Hepatocyte (in vitro differentiated cells): ENCODE measurements around the gene KSR2. TPM values are rescaled to one million over a fixed set of nuclear protein-coding genes. Genes with fewer than 3 reads are reported as not detected.

Source experiments
- DNase-seq: peaks from one replicate; pipeline ENCODE4 v3.0.0-alpha.2; 2016; ENCODE audit warnings: low spot score
- H2AFZ ChIP-seq: fragments of 200-600 bp; sonication (generic); 2 replicates; pipeline ENCODE4 v1.6.0; 2016; ENCODE audit warnings: antibody characterized with exemption, mild to moderate bottlenecking
- H3K27ac ChIP-seq: fragments of 200-600 bp; sonication (generic); 2 replicates; pipeline ENCODE4 v1.5.1; 2016; ENCODE audit warnings: mild to moderate bottlenecking
- H3K27me3 ChIP-seq: fragments of 200-600 bp; sonication (generic); 2 replicates; pipeline ENCODE4 v1.6.1; 2016
- H3K36me3 ChIP-seq: fragments of 200-600 bp; sonication (generic); replicated peaks from 2 replicates; pipeline ENCODE4 v1.5.1; 2016; ENCODE audit warnings: low read depth; ENCODE audit not compliant: insufficient read depth
- H3K4me1 ChIP-seq: fragments of 200-600 bp; sonication (generic); 2 replicates; pipeline ENCODE4 v1.5.1; 2016; ENCODE audit warnings: mild to moderate bottlenecking, moderate library complexity; ENCODE audit not compliant: insufficient read depth
- H3K4me2 ChIP-seq: fragments of 200-600 bp; sonication (generic); 2 replicates; pipeline ENCODE4 v1.6.0; 2016
- H3K4me3 ChIP-seq: fragments of 200-600 bp; sonication (generic); 2 replicates; pipeline ENCODE4 v1.5.1; 2016; ENCODE audit warnings: mild to moderate bottlenecking
- H3K79me2 ChIP-seq: fragments of 200-600 bp; sonication (generic); 2 replicates; pipeline ENCODE4 v1.6.0; 2017; ENCODE audit warnings: mild to moderate bottlenecking
- H3K9me2 ChIP-seq: fragments of 200-600 bp; sonication (generic); replicated peaks from 2 replicates; pipeline ENCODE4 v1.6.0; 2017; ENCODE audit warnings: mild to moderate bottlenecking; ENCODE audit not compliant: insufficient read depth
- H3K9me3 ChIP-seq: fragments of 200-600 bp; sonication (generic); 2 replicates; pipeline ENCODE4 v1.5.1; 2016; ENCODE audit warnings: low read depth, mild to moderate bottlenecking
- H4K20me1 ChIP-seq: fragments of 200-600 bp; sonication (generic); 2 replicates; pipeline ENCODE4 v1.6.0; 2016; ENCODE audit warnings: mild to moderate bottlenecking; ENCODE audit not compliant: insufficient read depth, poor library complexity, severe bottlenecking
- EZH2 ChIP-seq: fragments of 200-600 bp; sonication (generic); IDR thresholded peaks from 2 replicates; pipeline ENCODE4 v1.6.1; 2016; ENCODE audit warnings: antibody characterized with exemption, mild to moderate bottlenecking, borderline replicate concordance
- EZH2phosphoT487 ChIP-seq: fragments of 200-600 bp; sonication (generic); IDR thresholded peaks from one replicate; pipeline ENCODE4 v1.6.1; 2018; ENCODE audit warnings: antibody characterized with exemption, mild to moderate bottlenecking, low read depth, moderate library complexity; ENCODE audit not compliant: unreplicated experiment, severe bottlenecking
- WGBS: methylation state at CpG from one replicate; pipeline ENCODE4 v1.1.6; 2016; ENCODE audit warnings: low lambda C conversion rate; ENCODE audit errors: missing lambda C conversion rate; 5-methylcytosine and 5-hydroxymethylcytosine counted together
- polyA plus RNA-seq: library from polyadenylated mRNA; unstranded; fragments of >200 nt; fragmentation: Nextera tagmentation; extraction: Ambion mirVana; gene quantifications from 2 replicates; pipeline ENCODE4 v1.2.1, GENCODE V29; 2016
- total RNA-seq: library from RNA; depleted of rRNA; stranded (reverse); fragments of >200 nt; gene quantifications from 2 replicates; pipeline ENCODE4 v1.2.3, GENCODE V29; 2014
- TF ChIP-seq, protein P1 (sequence below): fragments of 200-600 bp; sonication (generic); IDR thresholded peaks from 2 replicates; pipeline ENCODE4 v1.5.1; 2016; ENCODE audit warnings: antibody characterized with exemption, mild to moderate bottlenecking; ENCODE audit not compliant: poor library complexity

The KSR2 gene
- total and polyA plus RNA-seq, 2 experiments from 2014 or later: 0.37 to 0.46 TPM

DNA sequence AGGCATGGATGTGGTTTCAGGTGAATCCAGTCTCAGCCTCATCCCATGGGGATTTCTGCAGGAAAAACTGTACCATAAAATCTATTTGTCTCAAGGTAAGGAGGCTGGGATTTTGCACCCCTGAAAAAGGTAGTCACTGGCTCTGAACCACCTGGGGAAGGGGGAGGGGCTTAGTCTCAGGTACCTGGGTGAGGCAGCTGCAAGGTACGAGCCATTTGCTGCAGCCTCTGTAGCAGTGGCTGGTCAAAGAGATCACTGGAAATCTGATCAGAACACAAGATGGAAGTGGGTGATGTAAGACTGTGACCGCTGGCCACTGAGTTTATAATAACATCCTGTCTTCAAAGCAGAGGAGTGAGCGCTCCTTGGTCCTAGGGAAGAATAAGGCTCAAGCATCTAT, 397.5 kb downstream of the KSR2 start:
- no peak for DNase-seq
- no peak overlapping the region for H3K27ac ChIP-seq
- no peak overlapping the region for H2AFZ ChIP-seq
- no peak overlapping the region for H3K4me3 ChIP-seq
- H3K79me2 ChIP-seq: no peaks in the 10 kb centered on the region
- H4K20me1 ChIP-seq: no peaks in the 10 kb centered on the region
- H3K36me3 ChIP-seq: no peaks in the 10 kb centered on the region
- H3K9me3 ChIP-seq: no peaks in the 10 kb centered on the region
- 76% methylated on average over 3 of the region's 3 CpGs for WGBS
- no peak overlapping the region for H3K4me2 ChIP-seq
- peaks cover 3% of the 10 kb centered on the region for H3K27me3 ChIP-seq
- H3K9me2 ChIP-seq: no peaks in the 10 kb centered on the region
- no peaks in the 10 kb centered on the region for H3K4me1 ChIP-seq
- TF ChIP-seq, protein P1, sequence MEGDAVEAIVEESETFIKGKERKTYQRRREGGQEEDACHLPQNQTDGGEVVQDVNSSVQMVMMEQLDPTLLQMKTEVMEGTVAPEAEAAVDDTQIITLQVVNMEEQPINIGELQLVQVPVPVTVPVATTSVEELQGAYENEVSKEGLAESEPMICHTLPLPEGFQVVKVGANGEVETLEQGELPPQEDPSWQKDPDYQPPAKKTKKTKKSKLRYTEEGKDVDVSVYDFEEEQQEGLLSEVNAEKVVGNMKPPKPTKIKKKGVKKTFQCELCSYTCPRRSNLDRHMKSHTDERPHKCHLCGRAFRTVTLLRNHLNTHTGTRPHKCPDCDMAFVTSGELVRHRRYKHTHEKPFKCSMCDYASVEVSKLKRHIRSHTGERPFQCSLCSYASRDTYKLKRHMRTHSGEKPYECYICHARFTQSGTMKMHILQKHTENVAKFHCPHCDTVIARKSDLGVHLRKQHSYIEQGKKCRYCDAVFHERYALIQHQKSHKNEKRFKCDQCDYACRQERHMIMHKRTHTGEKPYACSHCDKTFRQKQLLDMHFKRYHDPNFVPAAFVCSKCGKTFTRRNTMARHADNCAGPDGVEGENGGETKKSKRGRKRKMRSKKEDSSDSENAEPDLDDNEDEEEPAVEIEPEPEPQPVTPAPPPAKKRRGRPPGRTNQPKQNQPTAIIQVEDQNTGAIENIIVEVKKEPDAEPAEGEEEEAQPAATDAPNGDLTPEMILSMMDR: no peak
- TF ChIP-seq EZH2 (no peak), EZH2phosphoT487 (no peak)

DNA sequence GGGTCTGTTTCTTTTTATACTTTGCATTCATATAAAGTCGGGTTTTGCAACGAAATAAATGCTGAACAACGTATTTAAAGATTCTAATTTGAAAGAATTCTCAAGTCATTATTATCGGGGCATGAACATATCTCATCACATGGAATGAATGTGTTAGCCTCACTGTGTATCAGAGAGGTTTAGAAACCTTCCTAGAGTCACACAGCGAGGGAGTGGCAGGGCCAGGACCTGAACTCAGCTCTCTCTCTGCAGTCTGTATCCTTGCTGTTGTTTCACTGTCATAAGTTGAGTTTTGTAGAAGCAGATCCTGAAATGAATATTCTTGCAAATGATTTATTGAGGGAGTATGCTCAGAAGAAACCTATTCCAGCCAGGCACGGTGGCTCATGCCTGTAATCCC, 398.2 kb downstream of the KSR2 start:
- TF ChIP-seq EZH2: no peak
- no peak for TF ChIP-seq EZH2phosphoT487
- TF ChIP-seq, protein P1: no peak
- no peak overlapping the region for H3K4me2 ChIP-seq
- WGBS: 91% methylated on average over 6 of the region's 6 CpGs
- DNase-seq: no peak
- H3K4me3 ChIP-seq: no peak overlapping the region
- H3K9me2 ChIP-seq: no peaks in the 10 kb centered on the region
- H3K79me2 ChIP-seq: no peaks in the 10 kb centered on the region
- no peaks in the 10 kb centered on the region for H3K9me3 ChIP-seq
- H3K27me3 ChIP-seq: peaks cover 3% of the 10 kb centered on the region
- no peaks in the 10 kb centered on the region for H4K20me1 ChIP-seq
- H2AFZ ChIP-seq: no peak overlapping the region
- no peaks in the 10 kb centered on the region for H3K36me3 ChIP-seq
- no peak overlapping the region for H3K27ac ChIP-seq
- no peaks in the 10 kb centered on the region for H3K4me1 ChIP-seq

GRCh38 chr12:117567644-117568216, 401.1 kb downstream of the KSR2 start:
- H3K9me3 ChIP-seq: no peaks in the 10 kb centered on the region
- no peak for TF ChIP-seq EZH2phosphoT487
- TF ChIP-seq, protein P1: no peak
- no peak for TF ChIP-seq EZH2
- DNase-seq: no peak
- no peak overlapping the region for H2AFZ ChIP-seq
- H3K4me3 ChIP-seq: no peak overlapping the region
- H3K9me2 ChIP-seq: no peaks in the 10 kb centered on the region
- H3K27ac ChIP-seq: no peak overlapping the region
- no peaks in the 10 kb centered on the region for H4K20me1 ChIP-seq
- no peaks in the 10 kb centered on the region for H3K79me2 ChIP-seq
- H3K27me3 ChIP-seq: peaks cover 8% of the 10 kb centered on the region
- H3K4me1 ChIP-seq: no peaks in the 10 kb centered on the region
- WGBS: 76% methylated on average over 9 of the region's 9 CpGs
- no peaks in the 10 kb centered on the region for H3K36me3 ChIP-seq
- no peak overlapping the region for H3K4me2 ChIP-seq

- Histone ChIP-seq H3K36me3 (no peaks in the 10 kb centered on the region), H3K4me1 (no peaks in the 10 kb centered on the region), H3K27me3 (peaks cover 5% of the 10 kb centered on the region), H3K4me2 (no peak overlapping the region), H2AFZ (no peak overlapping the region), H3K9me3 (no peaks in the 10 kb centered on the region), H3K4me3 (no peak overlapping the region), H4K20me1 (no peaks in the 10 kb centered on the region), H3K79me2 (no peaks in the 10 kb centered on the region), H3K9me2 (no peaks in the 10 kb centered on the region), H3K27ac (no peak overlapping the region)
- 68% methylated on average over 9 of the region's 9 CpGs for WGBS
- TF ChIP-seq, protein P1: no peak
- no peak for TF ChIP-seq EZH2phosphoT487
- no peak for TF ChIP-seq EZH2
- no peak for DNase-seq
Observed at GRCh38 chr12:117564881-117565280, 403.9 kb downstream of the KSR2 start.
